ENCODE measurements around the gene ELP2. TPM values are rescaled to one million over a fixed set of nuclear protein-coding genes. Genes with fewer than 3 reads are reported as not detected.

ELP2 gene
- total and polyA plus RNA-seq, 2 of the 8 experiments (the other 6 are each of a cell fraction or from before 2014, with no cell fraction given) = 55.8 to 165 TPM

DNA sequence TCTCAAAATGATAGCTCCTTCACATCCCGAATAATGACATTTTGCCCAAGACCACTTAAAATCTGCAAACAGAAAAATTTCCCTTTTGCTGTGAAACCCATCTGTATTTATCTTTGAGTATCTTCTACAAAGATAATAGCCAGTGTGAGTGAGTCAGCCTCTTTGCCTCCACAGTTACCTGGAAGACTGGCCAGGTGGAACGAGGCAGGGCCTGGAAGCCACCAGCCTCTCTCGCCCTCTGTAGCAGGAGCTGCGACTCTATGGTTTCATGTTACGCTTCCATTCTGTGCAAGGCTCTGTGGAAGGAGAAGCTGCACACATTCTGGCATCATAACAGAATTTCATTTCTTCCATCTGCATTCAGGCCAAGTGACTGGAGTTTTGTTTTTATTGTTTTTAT is 9.5 kb downstream of the ELP2 start:
- H4K91ac ChIP-seq (replicated peaks; ENCODE audit: insufficient read length, low read length) = no peak overlapping the region
- DNase-seq (ENCODE audit: low read depth in 1 of 2, low spot score in 2 of 2) = no peak
- ChIA-PET CTCF (ENCODE audit: partially characterized antibody) (interaction anchor here (0.6 to 1.9 kb wide), 3 partner anchors 42 to 189 kb away, joined by 3 to 7 read pairs (median 3); no protein-coding TSS in a partner anchor), POLR2A (ENCODE audit: partially characterized antibody) (interaction anchor here (1.1 to 1.7 kb wide), 3 partner anchors 10 to 120 kb away, joined by 3 to 4 read pairs (median 4); no protein-coding TSS in a partner anchor)
- H3K18ac ChIP-seq (ENCODE audit: extremely low read depth, low read length) = no peak overlapping the region
- no peaks in the 10 kb centered on the region for H3K27me3 ChIP-seq (replicated peaks in 1 of 4; ENCODE audit: control insufficient read depth in 3 of 4, extremely low read depth in 1 of 4, insufficient read depth in 3 of 4, low read length in 3 of 4)
- no peak for FAIRE-seq
- no peaks in the 10 kb centered on the region for H3K9me3 ChIP-seq (ENCODE audit: insufficient read depth in 2 of 2, low read depth in 1 of 2, low read length in 1 of 2)
- H3K23me2 ChIP-seq (ENCODE audit: low read depth, low read length) = no peaks in the 10 kb centered on the region
- H3K4me1 ChIP-seq (replicated peaks in 1 of 4; ENCODE audit: control insufficient read depth in 3 of 4, insufficient read depth in 4 of 4, low read length in 3 of 4) = no peaks in the 10 kb centered on the region
- no peak overlapping the region for H2BK20ac ChIP-seq (ENCODE audit: low read length)
- no peak overlapping the region for H2AK5ac ChIP-seq (ENCODE audit: low read depth, low read length)
- H3K79me1 ChIP-seq (ENCODE audit: low read depth, low read length) = no peaks in the 10 kb centered on the region
- H3K79me2 ChIP-seq (ENCODE audit: control insufficient read depth in 1 of 2, insufficient read depth in 2 of 2, low read length in 2 of 2) = peaks cover 0 to 19% of the 10 kb centered on the region in 2 experiments; a peak in 3 of 4 replicates
- no peak overlapping the region for H3K4ac ChIP-seq (replicated peaks; ENCODE audit: insufficient read length, low read depth, low read length)
- H3K23ac ChIP-seq (ENCODE audit: insufficient read length) = no peak overlapping the region
- H2BK120ac ChIP-seq (replicated peaks; ENCODE audit: low read depth, low read length) = no peak overlapping the region
- H2BK12ac ChIP-seq (ENCODE audit: low read depth, low read length) = no peak overlapping the region
- no peak overlapping the region for H4K5ac ChIP-seq (ENCODE audit: insufficient read length, low read depth, low read length)
- WGBS, 2 experiments (ENCODE audit: extremely low coverage in 1 of 2, insufficient coverage in 1 of 2, insufficient read length in 1 of 2, insufficient replicate concordance in 2 of 2, low coverage in 1 of 2, low lambda C conversion rate in 2 of 2, missing lambda C conversion rate in 1 of 2) = 89% methylated on average over 5 of the region's 5 CpGs; no CpG with 5 or more reads in 1 of the 2 experiments
- no peak overlapping the region for H3K56ac ChIP-seq (replicated peaks; ENCODE audit: insufficient read length, low read depth, low read length)
- no peak overlapping the region for H3K14ac ChIP-seq (ENCODE audit: insufficient read length)
- peaks cover 11 to 88% (median 42%) of the 10 kb centered on the region in 4 experiments for H3K36me3 ChIP-seq (ENCODE audit: control insufficient read depth in 2 of 4, insufficient read depth in 4 of 4, low read length in 3 of 4)
- H3K9ac ChIP-seq (replicated peaks in 1 of 4; ENCODE audit: extremely low read depth in 1 of 4, low read depth in 3 of 4, low read length in 3 of 4) = no peak overlapping the region
- peaks cover 2 to 3% of the 10 kb centered on the region in 2 experiments for H4K20me1 ChIP-seq (replicated peaks in 1 of 2; ENCODE audit: control insufficient read depth in 1 of 2, insufficient read depth in 2 of 2, low read length in 2 of 2)
- no peak overlapping the region for H4K8ac ChIP-seq (ENCODE audit: extremely low read depth, insufficient read depth, low read length)
- no peak overlapping the region for H2BK15ac ChIP-seq (ENCODE audit: low read length)
- H2AFZ ChIP-seq (ENCODE audit: low read length) = no peak overlapping the region
- H3K4me2 ChIP-seq (ENCODE audit: insufficient read depth in 1 of 2, low read depth in 2 of 2, low read length in 2 of 2) = no peak overlapping the region
- no peak overlapping the region for H3K4me3 ChIP-seq (ENCODE audit: extremely low read depth in 1 of 4, insufficient read depth in 2 of 4, low read depth in 3 of 4, low read length in 4 of 4)
- no peak overlapping the region for H2BK5ac ChIP-seq (ENCODE audit: low read depth, low read length)
- H3K27ac ChIP-seq (ENCODE audit: low read depth, low read length) = no peak overlapping the region
- TF ChIP-seq SIRT6 (IDR thresholded peaks at IDR 0.05; ENCODE audit: low read length) (no peak), ZNF274 (IDR thresholded peaks at IDR 0.05; ENCODE audit: borderline replicate concordance, extremely low read depth, low read length) (no peak), BRCA1 (IDR thresholded peaks at IDR 0.05; ENCODE audit: low read depth, low read length) (no peak), FOSL1 (IDR thresholded peaks at IDR 0.05; ENCODE audit: insufficient read depth, low read depth, low read length) (no peak), SIX5 (IDR thresholded peaks at IDR 0.05; ENCODE audit: low read depth, low read length) (no peak), E2F6 (IDR thresholded peaks at IDR 0.05) (no peak), KDM5A (IDR thresholded peaks at IDR 0.05; ENCODE audit: low read length) (no peak), CTBP2 (IDR thresholded peaks at IDR 0.05; ENCODE audit: borderline replicate concordance, insufficient read depth, insufficient read length, low read length) (no peak), KDM1A (IDR thresholded peaks at IDR 0.05; ENCODE audit: borderline replicate concordance, low read length) (no peak), NANOG (IDR thresholded peaks at IDR 0.05; ENCODE audit: insufficient read depth, low read depth, low read length, poor library complexity, severe bottlenecking) (no peak)
- TF ChIP-seq, protein P1, sequence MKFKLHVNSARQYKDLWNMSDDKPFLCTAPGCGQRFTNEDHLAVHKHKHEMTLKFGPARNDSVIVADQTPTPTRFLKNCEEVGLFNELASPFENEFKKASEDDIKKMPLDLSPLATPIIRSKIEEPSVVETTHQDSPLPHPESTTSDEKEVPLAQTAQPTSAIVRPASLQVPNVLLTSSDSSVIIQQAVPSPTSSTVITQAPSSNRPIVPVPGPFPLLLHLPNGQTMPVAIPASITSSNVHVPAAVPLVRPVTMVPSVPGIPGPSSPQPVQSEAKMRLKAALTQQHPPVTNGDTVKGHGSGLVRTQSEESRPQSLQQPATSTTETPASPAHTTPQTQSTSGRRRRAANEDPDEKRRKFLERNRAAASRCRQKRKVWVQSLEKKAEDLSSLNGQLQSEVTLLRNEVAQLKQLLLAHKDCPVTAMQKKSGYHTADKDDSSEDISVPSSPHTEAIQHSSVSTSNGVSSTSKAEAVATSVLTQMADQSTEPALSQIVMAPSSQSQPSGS (IDR thresholded peaks at IDR 0.05; ENCODE audit: low read length) = no peak
